ENCODE measurements around the gene ITGAD. TPM values are rescaled to one million over a fixed set of nuclear protein-coding genes. Genes with fewer than 3 reads are reported as not detected.

The ITGAD gene
- total RNA-seq, 1 experiment from 2014 or later = not detected

DNA sequence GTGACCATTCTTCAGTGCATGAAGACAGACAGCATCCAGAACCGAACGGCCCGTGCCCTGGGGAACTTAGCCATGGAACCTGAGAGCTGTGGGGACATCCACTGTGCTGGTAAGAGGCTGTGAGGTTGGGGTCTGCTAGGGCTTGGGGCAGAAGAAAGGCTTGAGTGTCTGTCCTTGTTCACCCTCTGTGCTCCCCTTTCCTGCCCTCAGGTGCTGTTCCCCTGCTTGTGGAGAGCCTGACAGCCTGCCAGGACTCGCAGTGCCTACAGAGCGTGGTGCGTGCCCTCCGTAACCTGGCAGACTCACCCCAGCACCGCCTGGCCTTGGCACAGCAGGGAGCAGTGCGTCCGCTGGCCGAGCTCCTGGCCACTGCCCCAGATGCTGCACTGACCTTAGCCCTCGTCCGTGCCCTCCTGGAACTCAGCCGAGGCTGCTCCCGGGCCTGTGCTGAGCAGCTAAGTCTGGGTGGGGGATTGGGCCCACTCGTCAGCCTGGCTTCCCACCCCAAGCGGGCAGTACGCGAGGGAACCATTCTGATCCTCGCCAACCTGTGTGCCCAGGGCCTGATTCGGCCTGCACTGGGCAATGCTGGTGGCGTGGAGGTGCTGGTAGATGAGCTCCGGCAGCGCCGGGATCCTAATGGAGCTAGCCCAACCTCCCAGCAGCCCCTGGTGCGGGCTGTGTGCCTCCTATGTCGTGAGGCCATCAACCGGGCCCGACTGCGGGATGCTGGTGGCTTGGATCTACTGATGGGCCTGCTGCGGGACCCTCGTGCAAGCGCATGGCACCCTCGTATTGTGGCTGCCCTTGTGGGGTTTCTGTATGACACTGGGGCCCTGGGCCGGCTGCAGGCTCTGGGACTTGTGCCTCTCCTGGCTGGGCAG is 69.0 kb downstream of the ITGAD start:
- Histone ChIP-seq H3K27me3 (ENCODE audit: control insufficient read depth, insufficient read depth, low read length) (no peaks in the 10 kb centered on the region), H3K4me3 (ENCODE audit: insufficient read depth, low read depth, low read length) (no peak overlapping the region), H3K36me3 (replicated peaks; ENCODE audit: control insufficient read depth, insufficient read depth, low read length) (no peaks in the 10 kb centered on the region; the same call in 1 of the 2 replicates)
- no peak for DNase-seq

GRCh38 chr16:31464348-31464769 is 71.2 kb downstream of the ITGAD start:
- H3K36me3 ChIP-seq (replicated peaks; ENCODE audit: control insufficient read depth, insufficient read depth, low read length) = no peaks in the 10 kb centered on the region; the same call in 1 of the 2 replicates
- DNase-seq = peak; percentile 32
- no peak overlapping the region for H3K4me3 ChIP-seq (ENCODE audit: insufficient read depth, low read depth, low read length)
- no peaks in the 10 kb centered on the region for H3K27me3 ChIP-seq (ENCODE audit: control insufficient read depth, insufficient read depth, low read length)

GRCh38 chr16:31464781-31465260 is 71.7 kb downstream of the ITGAD start:
- no peaks in the 10 kb centered on the region for H3K27me3 ChIP-seq (ENCODE audit: control insufficient read depth, insufficient read depth, low read length)
- H3K4me3 ChIP-seq (ENCODE audit: insufficient read depth, low read depth, low read length) = no peak overlapping the region
- peak; percentile 6 for DNase-seq
- no peaks in the 10 kb centered on the region; the same call in 1 of the 2 replicates for H3K36me3 ChIP-seq (replicated peaks; ENCODE audit: control insufficient read depth, insufficient read depth, low read length)

DNA sequence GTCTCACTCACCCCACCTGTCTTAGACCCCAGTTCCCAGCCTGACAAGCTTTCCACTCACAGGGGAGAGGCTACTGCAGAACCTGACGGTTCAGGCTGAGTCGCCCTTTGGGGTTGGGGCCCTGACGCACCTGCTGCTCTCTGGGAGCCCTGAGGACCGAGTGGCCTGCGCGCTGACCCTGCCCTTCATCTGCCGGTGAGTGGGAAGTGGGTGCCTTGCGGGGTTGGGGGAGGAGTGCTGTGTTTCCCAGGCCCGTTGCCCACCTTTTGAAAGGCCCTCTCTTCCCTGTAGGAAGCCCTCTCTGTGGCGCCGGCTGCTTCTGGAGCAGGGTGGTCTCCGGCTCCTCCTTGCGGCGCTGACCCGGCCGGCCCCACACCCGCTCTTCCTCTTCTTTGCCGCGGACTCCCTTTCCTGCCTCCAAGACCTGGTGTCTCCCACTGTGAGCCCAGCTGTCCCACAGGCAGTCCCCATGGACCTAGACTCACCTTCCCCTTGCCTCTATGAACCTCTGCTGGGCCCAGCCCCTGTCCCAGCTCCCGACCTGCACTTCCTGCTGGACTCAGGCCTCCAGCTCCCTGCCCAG is 72.7 kb downstream of the ITGAD start:
- Histone ChIP-seq H3K4me3 (ENCODE audit: insufficient read depth, low read depth, low read length) (no peak overlapping the region), H3K27me3 (ENCODE audit: control insufficient read depth, insufficient read depth, low read length) (no peaks in the 10 kb centered on the region), H3K36me3 (replicated peaks; ENCODE audit: control insufficient read depth, insufficient read depth, low read length) (no peaks in the 10 kb centered on the region; the same call in 1 of the 2 replicates)
- DNase-seq = peak; percentile 27

- no peak for DNase-seq
- Histone ChIP-seq H3K27me3 (ENCODE audit: control insufficient read depth, insufficient read depth, low read length) (peaks cover under 1% of the 10 kb centered on the region; the same call in 1 of the 2 replicates), H3K36me3 (replicated peaks; ENCODE audit: control insufficient read depth, insufficient read depth, low read length) (no peaks in the 10 kb centered on the region; the same call in 1 of the 2 replicates), H3K4me3 (ENCODE audit: insufficient read depth, low read depth, low read length) (no peak overlapping the region)
Measured at GRCh38 chr16:31466381-31466841, 73.3 kb downstream of the ITGAD start.

DNA sequence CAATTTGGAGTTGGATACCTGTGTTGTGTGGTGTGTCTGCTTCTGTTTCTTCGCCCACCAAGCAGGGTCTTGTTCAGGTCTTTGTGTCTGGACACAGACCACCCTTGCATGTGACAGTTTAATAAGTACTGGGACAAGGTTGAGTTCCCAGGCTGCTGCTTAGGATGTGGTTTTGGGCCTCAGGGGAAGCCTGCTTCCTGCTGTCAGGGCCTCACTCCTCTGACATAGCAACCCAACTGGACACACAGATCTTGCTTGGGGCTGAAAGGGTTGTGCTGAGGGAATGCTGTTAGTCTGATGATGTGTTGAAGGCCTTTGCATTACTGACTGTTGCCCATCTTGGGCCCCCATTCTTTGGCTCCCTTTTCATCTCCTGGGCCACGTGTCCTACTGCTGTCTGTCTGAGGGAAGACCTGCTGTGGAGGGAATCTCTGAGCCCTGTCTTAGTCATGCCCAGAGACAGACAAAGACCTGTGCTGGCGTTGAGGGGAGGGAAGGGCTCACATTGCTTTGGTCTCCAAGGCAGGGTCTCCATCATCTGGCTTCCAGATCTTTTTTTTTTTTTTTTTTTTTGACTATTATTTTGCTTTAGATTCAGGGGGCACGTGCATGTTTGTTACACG is 74.1 kb downstream of the ITGAD start:
- H3K27me3 ChIP-seq (ENCODE audit: control insufficient read depth, insufficient read depth, low read length) = peaks cover 1% of the 10 kb centered on the region; the same call in 1 of the 2 replicates
- no peak overlapping the region for H3K4me3 ChIP-seq (ENCODE audit: insufficient read depth, low read depth, low read length)
- no peaks in the 10 kb centered on the region; the same call in 1 of the 2 replicates for H3K36me3 ChIP-seq (replicated peaks; ENCODE audit: control insufficient read depth, insufficient read depth, low read length)
- peak; percentile 18 for DNase-seq

- Histone ChIP-seq H3K27me3 (ENCODE audit: control insufficient read depth, insufficient read depth, low read length) (peaks cover 7% of the 10 kb centered on the region; the same call in 1 of the 2 replicates), H3K4me3 (ENCODE audit: insufficient read depth, low read depth, low read length) (no peak overlapping the region), H3K36me3 (replicated peaks; ENCODE audit: control insufficient read depth, insufficient read depth, low read length) (no peaks in the 10 kb centered on the region; the same call in 1 of the 2 replicates)
- no peak for DNase-seq
Measured at GRCh38 chr16:31467858-31468257, 74.7 kb downstream of the ITGAD start.

DNA sequence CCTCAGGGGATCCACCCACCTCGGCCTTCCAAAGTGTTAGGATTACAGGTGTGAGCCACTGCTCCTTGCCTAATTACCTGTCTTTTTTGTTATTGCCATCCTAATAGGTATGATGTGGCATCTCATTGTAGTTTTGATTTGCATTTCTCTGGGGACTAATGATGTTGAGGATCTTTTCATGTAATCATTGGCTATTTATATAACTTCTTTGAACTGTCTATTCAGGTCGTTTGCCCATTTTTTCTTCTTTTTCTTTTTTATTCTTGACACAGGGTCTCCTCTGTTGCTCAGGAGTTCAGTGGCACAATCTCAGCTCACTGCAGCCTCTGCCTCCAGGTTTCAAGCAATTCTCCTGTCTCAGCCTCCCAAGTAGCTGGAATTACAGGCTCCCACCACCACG is 77.5 kb downstream of the ITGAD start:
- no peaks in the 10 kb centered on the region for H3K36me3 ChIP-seq (replicated peaks; ENCODE audit: control insufficient read depth, insufficient read depth, low read length)
- no peak overlapping the region for H3K4me3 ChIP-seq (ENCODE audit: insufficient read depth, low read depth, low read length)
- no peak for DNase-seq
- peaks cover 31% of the 10 kb centered on the region for H3K27me3 ChIP-seq (ENCODE audit: control insufficient read depth, insufficient read depth, low read length)

DNA sequence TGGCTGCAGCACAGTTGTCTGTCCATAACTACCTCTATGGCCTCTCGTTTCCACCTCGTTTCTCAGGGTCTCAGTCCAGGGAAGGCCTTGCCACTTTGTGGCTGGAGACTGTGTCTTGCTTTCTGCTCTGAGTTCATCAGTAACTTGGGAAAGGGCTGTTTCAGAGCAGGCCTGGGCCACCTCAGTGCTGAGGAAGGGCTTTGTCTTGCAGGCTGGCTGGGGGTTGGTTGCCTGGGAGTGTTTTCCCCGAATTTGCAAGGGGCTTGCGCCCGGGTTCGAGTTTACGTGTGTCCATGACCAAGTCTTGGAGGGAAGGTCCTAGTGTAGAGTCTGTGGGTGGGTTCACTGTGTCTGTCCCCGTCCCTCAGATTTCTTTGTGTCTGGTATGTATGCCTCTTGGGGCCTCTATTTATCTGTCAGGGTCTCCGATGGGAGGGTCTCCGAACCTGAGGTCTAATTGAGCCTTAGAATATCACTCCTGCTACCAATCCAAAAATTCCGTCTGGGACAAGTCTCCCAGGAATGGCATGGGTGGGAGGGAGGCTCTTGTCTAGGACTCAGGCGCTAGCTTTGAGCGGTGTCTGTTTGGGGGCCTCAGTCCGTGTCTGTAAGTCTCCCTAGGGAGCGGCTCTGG is 78.2 kb downstream of the ITGAD start:
- H3K27me3 ChIP-seq (ENCODE audit: control insufficient read depth, insufficient read depth, low read length) = peaks cover 38% of the 10 kb centered on the region
- no peaks in the 10 kb centered on the region for H3K36me3 ChIP-seq (replicated peaks; ENCODE audit: control insufficient read depth, insufficient read depth, low read length)
- peak overlapping the region; percentile 68 for H3K4me3 ChIP-seq (ENCODE audit: insufficient read depth, low read depth, low read length)
- DNase-seq = no peak

DNA sequence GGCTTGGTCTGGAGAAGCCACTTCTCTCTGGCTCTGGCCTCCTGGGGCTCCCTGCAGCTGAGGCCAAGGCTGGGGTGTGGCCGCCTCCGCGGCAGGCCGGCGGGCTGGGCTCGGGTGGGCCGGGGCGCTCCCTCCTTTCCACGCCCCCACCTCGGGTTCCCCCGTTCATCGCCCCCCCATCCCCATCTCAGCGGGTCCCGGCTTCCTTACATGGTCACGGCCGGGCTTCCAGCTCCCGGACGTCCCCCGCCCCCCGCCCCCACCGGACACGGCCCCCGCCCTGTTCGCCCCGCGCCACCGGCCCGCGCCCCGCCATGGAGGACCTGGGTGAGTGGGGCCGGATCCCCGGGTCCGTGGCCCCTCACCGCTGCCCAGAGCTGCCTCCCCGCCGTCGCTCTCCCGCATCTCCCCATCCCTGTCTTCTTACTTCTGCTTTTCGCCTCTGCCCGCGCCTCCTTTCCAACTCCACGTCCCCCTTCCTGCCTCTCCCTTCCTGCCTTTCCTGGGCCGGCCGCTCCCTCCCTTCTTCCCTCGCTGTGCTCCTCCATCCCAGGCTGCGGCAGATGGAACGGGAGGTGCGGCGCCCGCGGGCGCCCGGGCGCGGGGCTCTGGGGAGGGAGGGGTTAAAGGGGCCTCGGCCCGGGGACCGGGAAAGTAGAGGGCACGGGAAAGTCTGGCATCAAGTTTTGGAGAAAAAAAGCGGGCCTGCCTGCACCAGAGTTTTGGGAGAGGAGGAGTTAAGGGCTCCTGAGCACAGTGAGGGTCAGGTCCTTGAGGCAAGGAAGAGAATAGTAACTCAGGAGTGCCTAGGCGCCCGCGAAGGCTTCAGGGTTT is 79.0 kb downstream of the ITGAD start, which contains the start of gene TGFB1I1:
TSS of gene TGFB1I1 (plus strand) at position 278 of the 834 bp plus-strand sequence. CDS start at position 315, 37 bp downstream.
- Histone ChIP-seq H3K36me3 (replicated peaks; ENCODE audit: control insufficient read depth, insufficient read depth, low read length) (no peaks in the 10 kb centered on the region), H3K4me3 (ENCODE audit: insufficient read depth, low read depth, low read length) (peak within 1 kb of the TSS; percentile 68), H3K27me3 (ENCODE audit: control insufficient read depth, insufficient read depth, low read length) (peaks cover 40% of the 10 kb centered on the region)
- peak; percentile 90 for DNase-seq

GRCh38 chr16:31472709-31473203 is 79.6 kb downstream of the ITGAD start:
- Histone ChIP-seq H3K4me3 (ENCODE audit: insufficient read depth, low read depth, low read length) (peak overlapping the region; percentile 68), H3K36me3 (replicated peaks; ENCODE audit: control insufficient read depth, insufficient read depth, low read length) (no peaks in the 10 kb centered on the region), H3K27me3 (ENCODE audit: control insufficient read depth, insufficient read depth, low read length) (peaks cover 40% of the 10 kb centered on the region)
- DNase-seq = peak; percentile 97

- Histone ChIP-seq H3K27me3 (ENCODE audit: control insufficient read depth, insufficient read depth, low read length) (peaks cover 44% of the 10 kb centered on the region), H3K4me3 (ENCODE audit: insufficient read depth, low read depth, low read length) (no peak overlapping the region), H3K36me3 (replicated peaks; ENCODE audit: control insufficient read depth, insufficient read depth, low read length) (no peaks in the 10 kb centered on the region)
- DNase-seq = no peak
Measured at GRCh38 chr16:31473264-31473984, 80.3 kb downstream of the ITGAD start.

Data from H7 (cell line).